Astrocyte (in vitro differentiated cells and primary cell): ENCODE results near the gene TPD52L1.

ENCODE experiments used
- CTCF ChIP-seq: IDR thresholded peaks from 2 replicates; pipeline ENCODE4 v1.5.1; 2011; ENCODE audit warnings: low read depth, mild to moderate bottlenecking, inconsistent platforms, low read length, moderate library complexity; ENCODE audit not compliant: insufficient read depth
- EZH2 ChIP-seq: IDR thresholded peaks from 2 replicates; pipeline ENCODE4 v1.6.1; 2012; ENCODE audit warnings: mild to moderate bottlenecking, low read length, inconsistent platforms; ENCODE audit not compliant: insufficient read depth

GRCh38 chr6:125257351-125257750, 103.8 kb downstream of the TPD52L1 start:
- TF ChIP-seq EZH2, result no peak
- no peak for TF ChIP-seq CTCF
